ENCODE measurements around the gene WDR48. TPM values are rescaled to one million over a fixed set of nuclear protein-coding genes. Genes with fewer than 3 reads are reported as not detected.
"Not testable (repeated sequence)": the region's sequence is repeated elsewhere in the genome, so short reads cannot be mapped to it uniquely, and the experiment has no call there.

Gene WDR48
- total RNA-seq, 2 experiments from 2014 or later: 38.5 to 39.4 TPM

DNA sequence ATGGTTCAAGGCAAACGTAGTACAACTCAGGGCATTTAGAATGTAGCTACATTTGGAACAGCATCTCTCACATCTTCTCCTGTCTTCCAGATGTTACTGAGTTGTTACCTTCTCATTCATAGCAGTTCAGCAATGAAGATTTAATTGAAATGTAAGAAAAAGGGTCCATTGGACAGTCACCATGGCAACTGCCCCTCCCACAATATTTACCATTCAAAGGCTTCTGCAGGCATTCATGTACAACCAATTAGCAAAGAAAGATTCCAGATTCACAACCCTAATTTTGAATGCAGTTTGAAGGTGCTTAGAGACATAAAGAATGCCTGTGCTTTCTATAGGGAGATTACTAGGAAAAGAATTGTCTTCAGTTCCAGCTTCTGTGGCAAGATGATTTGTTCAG is 22.3 kb upstream of the WDR48 start:
- Mint-ChIP-seq H3K9me3 (no peaks in the 10 kb centered on the region), H3K36me3 (no peaks in the 10 kb centered on the region), H3K27me3 (peaks cover 6% of the 10 kb centered on the region), H3K4me3 (no peak overlapping the region), H3K27ac (no peak overlapping the region), H3K4me1 (peaks cover 2% of the 10 kb centered on the region)
- POLR2A ChIA-PET: no interaction called here
- DNase-seq (no peak), ATAC-seq (ENCODE audit: low read depth) (no peak)

DNA sequence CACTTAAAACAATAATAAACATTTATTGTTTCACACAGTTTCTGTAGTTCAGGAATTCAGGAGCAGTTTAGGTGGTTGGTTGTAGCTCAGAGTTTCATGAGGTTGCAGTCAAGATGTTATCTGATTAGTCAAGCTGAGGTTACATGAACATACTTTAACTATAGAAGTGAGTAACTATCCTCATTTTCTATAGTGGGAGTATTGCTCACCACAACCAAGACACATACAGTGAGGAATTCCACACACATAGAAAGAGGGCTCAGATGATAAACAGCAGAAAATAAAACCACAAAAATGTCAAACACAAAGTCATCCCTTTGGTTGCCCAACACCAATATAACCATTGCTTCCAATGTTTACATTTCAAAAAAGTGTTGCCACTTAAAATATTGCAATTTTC is 13.7 kb upstream of the WDR48 start:
- Mint-ChIP-seq H3K36me3 (no peaks in the 10 kb centered on the region), H3K4me1 (no peaks in the 10 kb centered on the region), H3K9me3 (no peaks in the 10 kb centered on the region), H3K27me3 (peaks cover 7% of the 10 kb centered on the region), H3K4me3 (no peak overlapping the region), H3K27ac (no peak overlapping the region)
- ATAC-seq (ENCODE audit: low read depth) (no peak), DNase-seq (no peak)
- POLR2A ChIA-PET: no interaction called here

DNA sequence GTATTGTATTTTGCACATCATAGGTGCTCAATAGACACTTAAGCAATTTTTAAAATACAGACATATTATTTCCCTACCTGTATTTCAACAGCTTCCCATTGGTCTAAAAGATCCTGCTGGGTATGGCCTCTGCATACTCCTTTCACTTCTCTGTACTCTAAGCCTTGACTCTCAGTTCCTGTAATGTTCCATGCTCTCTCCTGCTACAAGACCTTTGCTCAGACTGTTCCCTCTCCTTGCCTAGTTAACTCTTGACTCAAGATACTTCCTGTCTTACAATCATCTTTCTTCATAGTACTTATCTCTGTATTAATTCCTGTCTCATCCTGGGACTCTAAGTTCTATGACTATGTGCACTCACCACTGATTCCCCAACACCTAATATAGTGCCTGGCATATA is 1.8 kb upstream of the WDR48 start:
- DNase-seq (no peak), ATAC-seq (ENCODE audit: low read depth) (no peak)
- Mint-ChIP-seq H3K9me3 (no peaks in the 10 kb centered on the region), H3K27ac (no peak overlapping the region), H3K27me3 (peaks cover 3% of the 10 kb centered on the region), H3K36me3 (no peaks in the 10 kb centered on the region), H3K4me3 (no peak overlapping the region), H3K4me1 (peaks cover 18% of the 10 kb centered on the region)
- POLR2A ChIA-PET: interaction anchor here (0.6 kb wide), 1 partner anchor 446 kb away, joined by 5 read pairs; no protein-coding TSS in a partner anchor

DNA sequence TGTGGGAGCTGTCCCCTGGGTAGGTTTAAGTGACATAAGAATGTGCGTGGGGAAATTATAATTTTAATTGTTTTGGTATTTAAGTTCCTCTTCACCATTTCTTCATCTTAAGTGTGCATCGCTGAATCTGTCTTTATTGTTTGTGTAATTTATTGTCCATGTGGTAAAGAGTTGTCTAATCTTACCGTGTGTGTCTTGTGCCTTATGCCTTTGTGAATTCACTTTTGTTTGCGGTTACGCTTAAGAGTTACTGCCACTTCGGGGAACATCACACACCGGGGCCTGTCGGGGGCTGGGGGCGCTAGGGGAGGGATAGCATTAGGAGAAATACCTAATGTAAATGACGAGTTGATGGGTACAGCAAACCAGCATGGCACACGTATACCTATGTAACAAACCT is 767 bp downstream of the WDR48 start:
- DNase-seq: no peak
- POLR2A ChIA-PET: no interaction called here
- ATAC-seq (ENCODE audit: low read depth): no peak
- H3K27ac Mint-ChIP-seq: peak overlapping the region; percentile 98
- H3K9me3 Mint-ChIP-seq: no peaks in the 10 kb centered on the region
- no peaks in the 10 kb centered on the region for H3K27me3 Mint-ChIP-seq
- H3K4me3 Mint-ChIP-seq: peak overlapping the region; percentile 92
- no peaks in the 10 kb centered on the region for H3K36me3 Mint-ChIP-seq
- H3K4me1 Mint-ChIP-seq: peaks cover 20% of the 10 kb centered on the region

DNA sequence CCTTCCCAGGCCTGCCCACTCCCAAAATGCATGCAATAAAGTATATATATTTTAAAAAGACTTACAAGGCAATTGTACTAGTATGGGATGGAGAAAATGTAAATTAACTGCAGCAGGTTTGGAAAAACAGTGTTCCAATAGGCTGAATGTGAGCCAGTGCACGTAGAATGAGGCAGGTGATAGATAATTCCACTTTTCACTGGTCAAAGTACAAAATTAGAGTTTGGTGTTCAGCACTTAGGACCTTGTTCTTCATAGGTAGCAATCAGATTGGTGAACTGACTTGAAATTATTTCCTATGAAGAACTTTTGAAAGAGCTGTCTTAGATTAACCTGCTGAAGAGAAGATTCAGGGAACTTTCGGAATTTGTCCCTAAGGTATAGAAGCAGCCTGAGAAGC is 1.9 kb downstream of the WDR48 start:
- Mint-ChIP-seq H3K36me3 (no peaks in the 10 kb centered on the region), H3K4me1 (peaks cover 22% of the 10 kb centered on the region), H3K27ac (no peak overlapping the region), H3K9me3 (no peaks in the 10 kb centered on the region), H3K27me3 (no peaks in the 10 kb centered on the region), H3K4me3 (no peak overlapping the region)
- DNase-seq (no peak), ATAC-seq (ENCODE audit: low read depth) (no peak)
- POLR2A ChIA-PET: no interaction called here

DNA sequence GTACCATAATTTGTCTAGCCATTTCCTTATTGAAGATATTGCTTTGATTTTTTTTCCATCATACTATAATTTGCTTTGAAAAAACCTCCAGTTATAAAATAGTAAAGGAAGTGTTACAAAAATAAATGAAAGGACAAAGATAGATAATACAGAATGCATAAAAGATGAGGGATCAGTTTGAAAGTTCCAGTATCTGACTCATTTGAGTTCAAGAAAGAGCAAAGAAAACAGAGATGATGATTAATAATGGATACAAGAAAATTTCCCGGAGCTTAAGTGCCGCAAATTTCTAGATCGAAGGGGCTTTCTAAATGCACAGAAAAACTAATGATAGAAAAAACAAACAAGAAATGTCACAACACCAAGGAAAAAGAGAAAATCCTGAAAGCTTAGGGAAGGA is 4.3 kb downstream of the WDR48 start:
- Mint-ChIP-seq H3K4me1 (peaks cover 20% of the 10 kb centered on the region), H3K27ac (no peak overlapping the region), H3K36me3 (no peaks in the 10 kb centered on the region), H3K9me3 (peaks cover under 1% of the 10 kb centered on the region), H3K27me3 (no peaks in the 10 kb centered on the region), H3K4me3 (no peak overlapping the region)
- DNase-seq (no peak), ATAC-seq (ENCODE audit: low read depth) (no peak)
- POLR2A ChIA-PET: no interaction called here

DNA sequence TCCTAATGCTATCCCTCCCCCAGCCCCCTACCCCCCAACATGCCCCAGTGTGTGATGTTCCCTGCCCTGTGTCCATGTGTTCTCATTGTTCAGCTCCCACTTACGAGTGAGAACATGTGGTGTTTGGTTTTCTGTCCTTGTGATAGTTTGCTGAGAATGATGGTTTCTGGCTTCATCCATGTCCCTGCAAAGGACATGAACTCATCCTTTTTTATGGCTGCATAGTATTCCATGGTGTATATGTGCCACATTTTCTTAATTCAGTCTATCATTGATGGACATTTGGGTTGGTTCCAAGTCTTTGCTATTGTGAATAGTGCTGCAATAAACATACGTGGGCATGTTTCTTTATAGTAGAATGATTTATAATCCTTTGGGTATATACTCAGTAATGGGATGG is 9.4 kb downstream of the WDR48 start:
- POLR2A ChIA-PET; H3K36me3 Mint-ChIP-seq; H3K4me3 Mint-ChIP-seq; H3K27ac Mint-ChIP-seq; H3K9me3 Mint-ChIP-seq; H3K4me1 Mint-ChIP-seq; ATAC-seq (ENCODE audit: low read depth); DNase-seq; H3K27me3 Mint-ChIP-seq: not testable (repeated sequence)

DNA sequence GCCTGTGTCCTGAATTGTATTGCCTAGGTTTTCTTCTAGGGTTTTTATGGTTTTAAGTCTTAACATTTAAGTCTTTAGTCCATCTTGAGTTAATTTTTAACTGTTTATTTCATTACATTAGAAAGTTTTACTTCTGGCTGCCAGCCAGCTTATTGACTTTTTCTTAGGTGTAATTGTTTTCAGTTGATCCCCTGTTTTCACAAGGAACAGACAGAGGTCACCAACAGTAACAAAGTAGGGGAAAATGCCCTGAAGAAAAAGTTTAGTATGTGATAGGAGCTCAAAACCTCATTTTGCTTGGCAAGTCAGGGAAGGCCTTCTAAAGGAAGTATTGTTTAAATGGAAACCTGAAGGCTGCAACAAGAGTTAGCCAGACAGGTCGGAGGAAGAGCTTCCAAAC is 10.4 kb downstream of the WDR48 start:
- Mint-ChIP-seq H3K9me3 (peaks cover 1% of the 10 kb centered on the region), H3K27ac (no peak overlapping the region), H3K4me1 (peaks cover 8% of the 10 kb centered on the region), H3K27me3 (no peaks in the 10 kb centered on the region), H3K4me3 (no peak overlapping the region), H3K36me3 (peaks cover 7% of the 10 kb centered on the region)
- ATAC-seq (ENCODE audit: low read depth): no peak
- no peak for DNase-seq
- POLR2A ChIA-PET: no interaction called here

DNA sequence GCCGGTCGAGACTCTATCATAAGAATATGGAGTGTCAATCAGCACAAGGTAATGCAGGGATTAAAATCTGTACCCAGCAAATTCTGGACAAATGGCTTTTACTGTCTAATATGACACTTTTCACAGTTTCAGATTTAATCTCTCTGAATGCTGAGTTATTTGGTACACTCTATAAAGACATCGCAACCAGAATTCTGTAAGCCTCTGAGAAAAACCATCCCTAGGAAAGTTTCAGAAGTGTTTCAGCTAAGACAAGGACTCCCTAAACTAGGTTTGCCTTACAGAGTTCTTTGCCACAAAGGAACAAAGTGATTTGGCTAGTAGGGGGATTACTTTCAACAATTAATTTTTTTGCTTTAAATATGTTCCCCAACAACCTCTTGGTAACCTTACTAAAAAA is 11.3 kb downstream of the WDR48 start:
- POLR2A ChIA-PET: no interaction called here
- no peak overlapping the region for H3K4me3 Mint-ChIP-seq
- H3K9me3 Mint-ChIP-seq: peaks cover 1% of the 10 kb centered on the region
- ATAC-seq (ENCODE audit: low read depth) (no peak), DNase-seq (no peak)
- H3K27ac Mint-ChIP-seq: no peak overlapping the region
- no peaks in the 10 kb centered on the region for H3K27me3 Mint-ChIP-seq
- H3K4me1 Mint-ChIP-seq: peaks cover 8% of the 10 kb centered on the region
- peaks cover 11% of the 10 kb centered on the region for H3K36me3 Mint-ChIP-seq

DNA sequence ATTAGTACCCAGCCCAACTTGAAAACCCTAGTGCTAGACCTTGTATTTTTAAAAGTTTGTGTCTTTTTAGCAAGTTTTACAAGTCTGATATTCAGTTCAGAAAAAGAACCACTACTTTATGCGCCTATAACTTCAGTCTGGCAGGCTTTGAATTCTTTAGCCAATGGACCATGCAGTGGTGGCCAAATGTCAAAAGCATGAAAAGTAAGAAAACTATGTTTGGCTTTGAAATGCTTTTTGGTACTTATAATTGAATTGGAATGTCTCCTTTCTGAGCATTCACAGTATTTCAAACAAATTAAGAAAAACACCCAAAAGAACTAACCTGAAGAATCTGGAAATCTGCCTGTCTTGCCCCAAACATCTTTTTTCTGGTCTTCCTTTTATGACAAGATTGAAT is 12.8 kb downstream of the WDR48 start:
- H3K27me3 Mint-ChIP-seq: no peaks in the 10 kb centered on the region
- DNase-seq (no peak), ATAC-seq (ENCODE audit: low read depth) (no peak)
- H3K27ac Mint-ChIP-seq: no peak overlapping the region
- H3K4me3 Mint-ChIP-seq: no peak overlapping the region
- H3K9me3 Mint-ChIP-seq: peaks cover 1% of the 10 kb centered on the region
- H3K4me1 Mint-ChIP-seq: peaks cover 4% of the 10 kb centered on the region
- POLR2A ChIA-PET: no interaction called here
- peaks cover 11% of the 10 kb centered on the region for H3K36me3 Mint-ChIP-seq

DNA sequence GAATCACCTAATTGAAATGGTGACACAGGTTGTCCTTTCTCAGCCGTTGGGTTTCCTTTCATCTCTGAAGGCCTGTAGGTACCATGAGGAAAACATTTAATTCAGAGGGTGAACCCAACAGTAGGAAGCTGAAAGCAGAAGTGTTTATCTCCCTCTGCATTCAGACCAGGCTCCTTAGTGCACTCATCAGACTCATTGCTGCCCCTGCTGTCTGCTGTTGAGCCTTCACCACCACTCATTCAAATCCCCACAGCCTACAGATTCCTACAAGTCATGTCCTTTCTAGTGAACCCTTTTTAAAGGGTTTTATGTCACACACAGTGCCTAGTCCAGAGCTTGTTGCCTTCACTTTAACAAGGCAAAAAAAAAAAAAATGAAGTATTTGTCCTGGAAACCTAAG is 13.4 kb downstream of the WDR48 start:
- DNase-seq (no peak), ATAC-seq (ENCODE audit: low read depth) (peak; percentile 89)
- peaks cover 4% of the 10 kb centered on the region for H3K4me1 Mint-ChIP-seq
- H3K27me3 Mint-ChIP-seq: no peaks in the 10 kb centered on the region
- no peak overlapping the region for H3K27ac Mint-ChIP-seq
- H3K4me3 Mint-ChIP-seq: no peak overlapping the region
- H3K36me3 Mint-ChIP-seq: peaks cover 13% of the 10 kb centered on the region
- POLR2A ChIA-PET: no interaction called here
- H3K9me3 Mint-ChIP-seq: peaks cover 1% of the 10 kb centered on the region

DNA sequence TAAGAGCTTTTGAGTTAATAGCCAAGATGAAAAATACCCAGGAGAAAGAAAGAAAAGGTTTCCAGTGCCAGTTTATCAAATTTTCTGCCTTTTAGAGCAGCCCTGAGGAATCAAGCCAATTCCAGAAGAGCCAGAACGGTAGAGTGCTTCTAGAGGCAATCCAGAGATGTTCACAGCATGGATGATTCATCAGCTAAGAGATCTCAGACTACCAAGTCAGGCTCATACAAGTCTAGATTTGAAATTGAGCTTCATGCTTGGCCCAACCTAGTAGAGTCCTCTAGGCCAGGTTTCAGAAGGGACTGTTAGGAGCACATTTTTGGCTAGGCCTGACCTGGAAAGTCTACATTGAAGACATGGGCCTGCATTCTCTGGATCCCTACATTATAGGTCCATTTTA is 15.5 kb downstream of the WDR48 start:
- ATAC-seq (ENCODE audit: low read depth) (no peak), DNase-seq (no peak)
- peaks cover 17% of the 10 kb centered on the region for H3K36me3 Mint-ChIP-seq
- POLR2A ChIA-PET: no interaction called here
- H3K4me1 Mint-ChIP-seq: peaks cover 1% of the 10 kb centered on the region
- H3K27ac Mint-ChIP-seq: no peak overlapping the region
- H3K9me3 Mint-ChIP-seq: no peaks in the 10 kb centered on the region
- H3K4me3 Mint-ChIP-seq: no peak overlapping the region
- H3K27me3 Mint-ChIP-seq: no peaks in the 10 kb centered on the region

DNA sequence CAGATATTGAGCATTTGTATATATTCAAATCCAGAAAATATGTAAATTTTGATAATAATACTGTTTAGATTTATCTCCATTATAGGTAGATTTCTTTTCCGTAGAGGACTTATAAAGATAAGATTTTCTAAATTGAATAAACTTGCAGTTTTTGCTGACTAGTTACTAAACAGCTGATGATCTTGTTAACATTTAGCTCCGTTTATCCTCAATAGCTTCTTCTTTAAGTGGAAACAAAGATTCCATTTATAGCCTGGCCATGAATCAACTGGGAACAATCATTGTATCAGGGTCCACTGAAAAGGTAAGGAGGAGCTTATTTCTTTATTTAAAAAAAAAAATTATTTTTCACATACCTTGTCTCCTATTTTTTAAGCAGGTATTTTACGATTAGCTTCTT is 16.7 kb downstream of the WDR48 start:
- Mint-ChIP-seq H3K27ac (no peak overlapping the region), H3K4me3 (no peak overlapping the region), H3K27me3 (no peaks in the 10 kb centered on the region), H3K9me3 (no peaks in the 10 kb centered on the region), H3K4me1 (peaks cover 1% of the 10 kb centered on the region), H3K36me3 (peaks cover 25% of the 10 kb centered on the region)
- DNase-seq (no peak), ATAC-seq (ENCODE audit: low read depth) (no peak)
- POLR2A ChIA-PET: no interaction called here

DNA sequence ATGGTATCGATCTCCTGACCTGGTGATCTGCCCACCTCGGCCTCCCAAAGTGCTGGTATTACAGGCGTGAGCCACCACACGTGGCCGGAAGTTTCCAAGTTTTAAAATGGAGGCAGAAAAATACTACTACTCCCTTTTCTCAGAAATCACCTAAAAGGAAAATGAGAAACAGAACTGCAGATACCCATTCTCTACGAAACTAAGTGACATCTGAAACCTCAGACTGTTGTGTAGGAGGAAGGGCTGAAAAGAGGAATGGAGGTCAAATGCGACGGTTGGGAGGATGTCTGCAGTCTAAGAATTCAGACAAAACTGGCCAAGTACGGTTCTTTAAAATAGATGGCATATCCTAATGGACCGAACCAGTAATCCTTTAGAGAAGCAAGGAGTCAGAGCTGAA is 24.1 kb downstream of the WDR48 start:
- Mint-ChIP-seq H3K9me3 (peaks cover 1% of the 10 kb centered on the region), H3K4me1 (peaks cover 1% of the 10 kb centered on the region), H3K27ac (no peak overlapping the region), H3K27me3 (no peaks in the 10 kb centered on the region), H3K36me3 (peaks cover 34% of the 10 kb centered on the region), H3K4me3 (no peak overlapping the region)
- no peak for DNase-seq
- POLR2A ChIA-PET: no interaction called here
- no peak for ATAC-seq (ENCODE audit: low read depth)

DNA sequence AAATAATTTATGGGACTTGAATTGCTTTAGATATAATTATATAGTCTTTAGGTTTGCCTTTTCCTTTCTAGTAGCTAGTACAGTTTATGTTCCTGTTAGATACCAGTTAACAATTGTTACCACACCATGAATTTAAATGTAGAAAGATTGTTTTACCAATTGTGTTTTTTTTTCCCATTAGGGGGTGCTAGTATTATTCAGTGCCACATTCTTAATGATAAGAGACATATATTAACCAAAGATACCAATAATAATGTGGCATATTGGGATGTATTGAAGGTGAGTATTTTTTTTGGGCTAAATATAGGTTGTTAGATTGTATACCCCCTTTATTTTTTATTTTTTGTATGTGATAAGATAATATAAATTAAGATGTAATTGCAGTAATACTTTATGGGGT is 27.7 kb downstream of the WDR48 start:
- POLR2A ChIA-PET: no interaction called here
- Mint-ChIP-seq H3K4me1 (peaks cover 1% of the 10 kb centered on the region), H3K36me3 (peaks cover 36% of the 10 kb centered on the region), H3K4me3 (no peak overlapping the region), H3K27me3 (no peaks in the 10 kb centered on the region), H3K9me3 (peaks cover 1% of the 10 kb centered on the region), H3K27ac (no peak overlapping the region)
- DNase-seq (no peak), ATAC-seq (ENCODE audit: low read depth) (no peak)

Measured in activated naive CD8-positive, alpha-beta T cell treated with anti-CD3 and anti-CD28 coated beads, Interleukin-2, amount 10 ng/mL, durations not matched to agents 7 days and 5 days (primary cell).